Calu3 (cell line): Measurements from ENCODE around the gene PRPF8. TPM values are rescaled to one million over a fixed set of nuclear protein-coding genes. Genes with fewer than 3 reads are reported as not detected.

Experiments
- BruUV-seq: library from RNA; stranded (reverse); fragments of 400-500 nt; replicated peaks from 2 replicates; lab custom pipeline; 2021; lab: Mats Ljungman, UMichigan
- CTCF ChIA-PET: fragments of 300-600 bp; sonication (Branson Sonifier 250); formaldehyde crosslinking; loops from one replicate; lab custom pipeline; 2022; ENCODE audit warnings: antibody characterized with exemption; lab: Charles Lee
- DNase-seq: peaks from one replicate; pipeline ENCODE4 v3.0.0; 2022
- H3K27ac Mint-ChIP-seq: one replicate; pipeline ENCODE4 v1.8.0; 2022; ENCODE audit warnings: mixed read lengths; ENCODE audit not compliant: unreplicated experiment
- H3K27me3 Mint-ChIP-seq: one replicate; pipeline ENCODE4 v1.8.0; 2022; ENCODE audit warnings: mixed read lengths; ENCODE audit not compliant: unreplicated experiment
- H3K36me3 Mint-ChIP-seq: one replicate; pipeline ENCODE4 v1.8.0; 2022; ENCODE audit warnings: mild to moderate bottlenecking, moderate library complexity, mixed read lengths; ENCODE audit not compliant: insufficient read depth, unreplicated experiment
- H3K4me1 Mint-ChIP-seq: one replicate; pipeline ENCODE4 v1.8.0; 2022; ENCODE audit warnings: mild to moderate bottlenecking, low read depth, mixed read lengths; ENCODE audit not compliant: unreplicated experiment
- H3K4me3 Mint-ChIP-seq: one replicate; pipeline ENCODE4 v1.8.0; 2022; ENCODE audit warnings: mild to moderate bottlenecking, low read depth, moderate library complexity, mixed read lengths; ENCODE audit not compliant: unreplicated experiment
- H3K9me3 Mint-ChIP-seq: one replicate; pipeline ENCODE4 v1.8.0; 2022; ENCODE audit warnings: low read depth, mixed read lengths; ENCODE audit not compliant: unreplicated experiment
- CTCF ChIP-seq: fragments of 200-600 bp; IDR thresholded peaks from one replicate; pipeline ENCODE4 v1.8.0; 2022; ENCODE audit warnings: antibody characterized with exemption; ENCODE audit not compliant: unreplicated experiment
- intact Hi-C: fragments of 100-400 bp; cut with micrococcal nuclease; formaldehyde crosslinking; loops from one replicate; pipeline ENCODE4 v1.10.0; 2022; ENCODE audit not compliant: unreplicated experiment
- total RNA-seq: library from RNA; stranded (reverse); gene quantifications from 2 replicates; pipeline ENCODE4 v1.2.3, GENCODE V29; 2022

Gene PRPF8
- total RNA-seq, 1 experiment from 2014 or later, result 206 TPM

- intact Hi-C loops, result no loop called here
- Mint-ChIP-seq H3K27me3 (no peaks in the 10 kb centered on the region), H3K27ac (no peak overlapping the region), H3K4me3 (no peak overlapping the region), H3K9me3 (no peaks in the 10 kb centered on the region), H3K4me1 (no peaks in the 10 kb centered on the region), H3K36me3 (peaks cover 1% of the 10 kb centered on the region)
- no TSS peak for BruUV-seq
- DNase-seq, result no peak
- CTCF ChIA-PET, result interaction anchor here (0.7 to 1.3 kb wide), 3 partner anchors 9 to 78 kb away, joined by 4 to 7 read pairs (median 5); no protein-coding TSS in a partner anchor
- TF ChIP-seq CTCF, result no peak
Measured at GRCh38 chr17:1638624-1639300, 45.9 kb downstream of the PRPF8 start.

GRCh38 chr17:1638171-1638590, 46.5 kb downstream of the PRPF8 start:
- Mint-ChIP-seq H3K27ac (no peak overlapping the region), H3K9me3 (no peaks in the 10 kb centered on the region), H3K36me3 (no peaks in the 10 kb centered on the region), H3K4me3 (no peak overlapping the region), H3K27me3 (no peaks in the 10 kb centered on the region), H3K4me1 (no peaks in the 10 kb centered on the region)
- BruUV-seq, result no TSS peak
- DNase-seq, result no peak
- intact Hi-C loops, result no loop called here
- TF ChIP-seq CTCF, result no peak
- CTCF ChIA-PET, result no interaction called here

GRCh38 chr17:1636732-1637285, 47.9 kb downstream of the PRPF8 start:
- no peak for DNase-seq
- no peaks in the 10 kb centered on the region for H3K4me1 Mint-ChIP-seq
- no peak overlapping the region for H3K4me3 Mint-ChIP-seq
- H3K27me3 Mint-ChIP-seq, result peaks cover 5% of the 10 kb centered on the region
- no TSS peak for BruUV-seq
- intact Hi-C loops, result no loop called here
- CTCF ChIA-PET, result interaction anchor here (0.7 kb wide), 1 partner anchor 183 kb away, joined by 3 read pairs; no protein-coding TSS in a partner anchor
- no peaks in the 10 kb centered on the region for H3K36me3 Mint-ChIP-seq
- no peaks in the 10 kb centered on the region for H3K9me3 Mint-ChIP-seq
- no peak overlapping the region for H3K27ac Mint-ChIP-seq
- TF ChIP-seq CTCF, result no peak

GRCh38 chr17:1635675-1636465, 48.8 kb downstream of the PRPF8 start:
- intact Hi-C loops, result no loop called here
- H3K9me3 Mint-ChIP-seq, result no peaks in the 10 kb centered on the region
- H3K27me3 Mint-ChIP-seq, result peaks cover 15% of the 10 kb centered on the region
- no TSS peak for BruUV-seq
- H3K27ac Mint-ChIP-seq, result no peak overlapping the region
- CTCF ChIA-PET, result no interaction called here
- H3K4me1 Mint-ChIP-seq, result no peaks in the 10 kb centered on the region
- H3K36me3 Mint-ChIP-seq, result no peaks in the 10 kb centered on the region
- DNase-seq, result no peak
- H3K4me3 Mint-ChIP-seq, result no peak overlapping the region
- TF ChIP-seq CTCF, result no peak
